T-cell (primary cell): ENCODE measurements around the gene C1orf116. TPM values are rescaled to one million over a fixed set of nuclear protein-coding genes. Genes with fewer than 3 reads are reported as not detected.

Experiments
- ATAC-seq, 4 experiments: fragments of 200-7000 bp in 3 of 4; fragments of 150-1000 bp in 1 of 4; cut with Tn5 transposase; replicated peaks in 1 of 4; 1 replicate in 3 of 4; 2 replicates in 1 of 4; pipeline ENCODE4 v1.10.0; 2021; ENCODE audit warnings: moderate library complexity in 3 of 4, mild to moderate bottlenecking in 2 of 4, moderate number of reproducible peaks in 1 of 4
- CTCF ChIA-PET, 2 donors: fragments of 300-600 bp; sonication (Branson Sonifier 250); formaldehyde crosslinking; loops; one replicate each; lab custom pipeline; 2022; ENCODE audit warnings: antibody characterized with exemption in 2 of 2; lab: Charles Lee
- POLR2A ChIA-PET, 2 donors: fragments of 300-600 bp; sonication (Branson Sonifier 250); formaldehyde crosslinking; loops; one replicate each; lab custom pipeline; 2022; ENCODE audit warnings: antibody characterized with exemption in 2 of 2; lab: Charles Lee
- DNase-seq, 35 experiments: peaks; one replicate each; pipeline versions ENCODE4 v3.0.0 to v3.0.0-alpha.2; 2013 to 2023
- H3K27ac ChIP-seq: one replicate; pipeline ENCODE4 v1.5.1; 2013; ENCODE audit warnings: low read length
- H3K27me3 ChIP-seq, 2 experiments: replicated peaks in 1 of 2; 1 replicate in 1 of 2; 2 replicates in 1 of 2; pipeline versions ENCODE4 v1.6.1 to v1.7.0; 2013; ENCODE audit warnings: low read length in 1 of 2, mixed read lengths in 1 of 2; ENCODE audit not compliant: control insufficient read depth in 2 of 2, insufficient read depth in 2 of 2; ENCODE audit errors: extremely low read depth in 1 of 2
- H3K36me3 ChIP-seq, 2 donors: 1 replicate in 1 of 2; 2 replicates in 1 of 2; pipeline versions ENCODE4 v1.6.1 to v1.7.0; 2013; ENCODE audit warnings: low read length in 1 of 2; ENCODE audit not compliant: control insufficient read depth in 2 of 2, insufficient read depth in 1 of 2; ENCODE audit errors: extremely low read depth in 1 of 2
- H3K4me1 ChIP-seq, 2 experiments: 1 replicate in 1 of 2; 2 replicates in 1 of 2; pipeline versions ENCODE4 v1.6.1 to v1.7.0; 2013; ENCODE audit warnings: low read length in 2 of 2, mixed read lengths in 1 of 2; ENCODE audit not compliant: insufficient read depth in 2 of 2, control insufficient read depth in 1 of 2; ENCODE audit errors: extremely low read depth in 1 of 2
- H3K4me3 ChIP-seq, 2 donors: 1 replicate in 1 of 2; 2 replicates in 1 of 2; pipeline versions ENCODE4 v1.5.1 to v1.7.0; 2013; ENCODE audit warnings: mild to moderate bottlenecking in 2 of 2, low read length in 1 of 2, moderate library complexity in 1 of 2; ENCODE audit not compliant: control insufficient read depth in 1 of 2; ENCODE audit errors: extremely low read depth in 1 of 2
- H3K9me3 ChIP-seq: 2 replicates; pipeline ENCODE4 v1.7.0; 2013
- H3K27ac Mint-ChIP-seq, 2 donors: one replicate each; pipeline ENCODE4 v1.8.0; 2020 to 2021; ENCODE audit warnings: mild to moderate bottlenecking in 2 of 2, mixed read lengths in 2 of 2
- H3K27me3 Mint-ChIP-seq, 2 donors: one replicate each; pipeline ENCODE4 v1.8.0; 2021 to 2022; ENCODE audit warnings: mixed read lengths in 2 of 2
- H3K36me3 Mint-ChIP-seq: one replicate; pipeline ENCODE4 v1.8.0; 2021; ENCODE audit warnings: mixed read lengths
- H3K4me1 Mint-ChIP-seq, 3 donors: one replicate each; pipeline ENCODE4 v1.8.0; 2020 to 2022; ENCODE audit warnings: mixed read lengths in 3 of 3, mild to moderate bottlenecking in 1 of 3
- H3K4me3 Mint-ChIP-seq, 3 donors: one replicate each; pipeline ENCODE4 v1.8.0; 2020 to 2022; ENCODE audit warnings: mild to moderate bottlenecking in 3 of 3, mixed read lengths in 3 of 3, moderate library complexity in 3 of 3
- H3K9me3 Mint-ChIP-seq, 3 donors: one replicate each; pipeline ENCODE4 v1.8.0; 2020 to 2022; ENCODE audit warnings: mixed read lengths in 3 of 3
- WGBS: methylation state at CpG from one replicate; pipeline ENCODE4 v1.1.5; 2013; ENCODE audit warnings: missing lambda C conversion rate; ENCODE audit not compliant: insufficient coverage; 5-methylcytosine and 5-hydroxymethylcytosine counted together
- total RNA-seq, 35 experiments: library from RNA in 6 of 35; stranded (reverse) in 6 of 35; fragments of 120-200 nt in 1 of 35; gene quantifications; one replicate each; pipeline versions ENCODE4 v1.2.1 to v1.2.4 and lab custom pipeline; 2013 to 2026

The C1orf116 gene
- total RNA-seq, 5 donors from 2014 or later (not counting 1 experiment from before 2014, with no cell fraction given) = 0.08 to 0.29 (median 0.14) TPM

GRCh38 chr1:207064561-207064960, 32.0 kb upstream of the C1orf116 start:
- H3K9me3 Mint-ChIP-seq = no peaks in the 10 kb centered on the region
- ChIA-PET POLR2A (no interaction called here), CTCF (no interaction called here)
- H3K27ac Mint-ChIP-seq = no peak overlapping the region
- H3K27me3 Mint-ChIP-seq = no peaks in the 10 kb centered on the region
- WGBS = 95% methylated on average over 8 of the region's 8 CpGs
- H3K4me3 ChIP-seq = no peak overlapping the region
- H3K9me3 ChIP-seq = no peaks in the 10 kb centered on the region
- peaks cover 4 to 5% of the 10 kb centered on the region in 2 experiments for H3K4me1 ChIP-seq
- peaks cover 7 to 8% (median 7%) of the 10 kb centered on the region in 3 donors for H3K4me1 Mint-ChIP-seq
- no peaks in the 10 kb centered on the region for H3K27me3 ChIP-seq
- H3K4me3 Mint-ChIP-seq = no peak overlapping the region
- no peak for DNase-seq
- no peak for ATAC-seq
- peaks cover 2 to 4% of the 10 kb centered on the region in 2 donors for H3K36me3 ChIP-seq
- H3K27ac ChIP-seq = no peak overlapping the region
- peaks cover 37% of the 10 kb centered on the region for H3K36me3 Mint-ChIP-seq

GRCh38 chr1:207063014-207063413, 30.5 kb upstream of the C1orf116 start:
- Mint-ChIP-seq H3K4me1 (no peaks in the 10 kb centered on the region), H3K27me3 (no peaks in the 10 kb centered on the region), H3K27ac (no peak overlapping the region), H3K36me3 (peaks cover 31% of the 10 kb centered on the region), H3K4me3 (no peak overlapping the region), H3K9me3 (no peaks in the 10 kb centered on the region)
- Histone ChIP-seq H3K9me3 (no peaks in the 10 kb centered on the region), H3K4me3 (no peak overlapping the region), H3K27me3 (no peaks in the 10 kb centered on the region), H3K4me1 (no peaks in the 10 kb centered on the region), H3K27ac (no peak overlapping the region), H3K36me3 (peaks cover 2 to 4% of the 10 kb centered on the region in 2 donors)
- WGBS = 89% methylated on average over 4 of the region's 5 CpGs
- POLR2A ChIA-PET = no interaction called here
- DNase-seq (no peak), ATAC-seq (no peak)
- CTCF ChIA-PET = no interaction called here

GRCh38 chr1:207062058-207062457, 29.5 kb upstream of the C1orf116 start:
- H3K4me3 Mint-ChIP-seq = no peak overlapping the region
- H3K4me3 ChIP-seq = no peak overlapping the region

GRCh38 chr1:207060596-207060995, 28.0 kb upstream of the C1orf116 start:
- Mint-ChIP-seq H3K4me3 (no peak overlapping the region), H3K27me3 (no peaks in the 10 kb centered on the region), H3K9me3 (no peaks in the 10 kb centered on the region), H3K27ac (no peak overlapping the region), H3K36me3 (peaks cover 31% of the 10 kb centered on the region), H3K4me1 (no peaks in the 10 kb centered on the region)
- ChIA-PET CTCF (interaction anchor here (0.6 to 1.5 kb wide), 5 partner anchors 11 to 148 kb away, joined by 3 to 10 read pairs (median 5); no protein-coding TSS in a partner anchor), POLR2A (no interaction called here)
- Histone ChIP-seq H3K27me3 (peaks cover 0 to 2% of the 10 kb centered on the region in 2 experiments), H3K36me3 (peaks cover 2 to 4% of the 10 kb centered on the region in 2 donors), H3K27ac (no peak overlapping the region), H3K9me3 (no peaks in the 10 kb centered on the region), H3K4me1 (no peaks in the 10 kb centered on the region), H3K4me3 (no peak overlapping the region)
- ATAC-seq (no peak), DNase-seq (no peak)
- no CpG with 5 or more reads among the region's 3 CpGs for WGBS

More at GRCh38 chr1:207062058-207062457, 29.5 kb upstream of the C1orf116 start:
- Histone ChIP-seq H3K27ac (no peak overlapping the region), H3K27me3 (no peaks in the 10 kb centered on the region), H3K36me3 (peaks cover 2 to 4% of the 10 kb centered on the region in 2 donors), H3K9me3 (no peaks in the 10 kb centered on the region), H3K4me1 (no peaks in the 10 kb centered on the region)
- Mint-ChIP-seq H3K27ac (no peak overlapping the region), H3K27me3 (no peaks in the 10 kb centered on the region), H3K36me3 (peaks cover 31% of the 10 kb centered on the region), H3K9me3 (no peaks in the 10 kb centered on the region), H3K4me1 (no peaks in the 10 kb centered on the region)
- no CpG with 5 or more reads among the region's 1 CpG for WGBS
- ChIA-PET POLR2A (no interaction called here), CTCF (interaction anchor here in 1 of 2 donors (0.6 to 1.5 kb wide), 2 partner anchors 12 to 17 kb away, joined by 4 to 6 read pairs; no protein-coding TSS in a partner anchor)
- no peak for ATAC-seq
- no peak for DNase-seq

- Histone ChIP-seq H3K27ac (no peak overlapping the region), H3K4me3 (no peak overlapping the region), H3K4me1 (no peaks in the 10 kb centered on the region), H3K27me3 (peaks cover 0 to 2% of the 10 kb centered on the region in 2 experiments), H3K36me3 (peaks cover 2 to 4% of the 10 kb centered on the region in 2 donors), H3K9me3 (no peaks in the 10 kb centered on the region)
- POLR2A ChIA-PET = no interaction called here
- CTCF ChIA-PET = interaction anchor here (0.6 to 1.2 kb wide), 3 partner anchors 18 to 458 kb away, joined by 3 read pairs; no protein-coding TSS in a partner anchor
- 70% methylated on average over 1 of the region's 4 CpGs for WGBS
- H3K27ac Mint-ChIP-seq = no peak overlapping the region
- no peak for ATAC-seq
- H3K36me3 Mint-ChIP-seq = peaks cover 31% of the 10 kb centered on the region
- no peak for DNase-seq
- no peaks in the 10 kb centered on the region for H3K27me3 Mint-ChIP-seq
- no peak overlapping the region for H3K4me3 Mint-ChIP-seq
- H3K9me3 Mint-ChIP-seq = no peaks in the 10 kb centered on the region
- H3K4me1 Mint-ChIP-seq = peaks cover 0 to 3% (median 2%) of the 10 kb centered on the region in 3 donors
Measured at GRCh38 chr1:207059881-207060280, 27.3 kb upstream of the C1orf116 start.

GRCh38 chr1:207058878-207059867, 26.6 kb upstream of the C1orf116 start:
- WGBS = 72% methylated on average over 4 of the region's 6 CpGs
- Histone ChIP-seq H3K9me3 (no peaks in the 10 kb centered on the region), H3K4me3 (no peak overlapping the region), H3K36me3 (peaks cover 2 to 4% of the 10 kb centered on the region in 2 donors), H3K4me1 (no peaks in the 10 kb centered on the region), H3K27ac (no peak overlapping the region), H3K27me3 (peaks cover 0 to 2% of the 10 kb centered on the region in 2 experiments)
- Mint-ChIP-seq H3K4me1 (peaks cover 2 to 9% (median 6%) of the 10 kb centered on the region in 3 donors), H3K9me3 (no peaks in the 10 kb centered on the region), H3K27ac (no peak overlapping the region), H3K27me3 (no peaks in the 10 kb centered on the region), H3K36me3 (peaks cover 27% of the 10 kb centered on the region), H3K4me3 (no peak overlapping the region)
- CTCF ChIA-PET = interaction anchor here in 1 of 2 donors (0.6 kb wide), 1 partner anchor 17 kb away, joined by 6 read pairs; no protein-coding TSS in a partner anchor
- no peak for DNase-seq
- ATAC-seq = no peak
- POLR2A ChIA-PET = no interaction called here
